GM23248 (cell line): ENCODE results near the gene ATP7B. TPM values are rescaled to one million over a fixed set of nuclear protein-coding genes. Genes with fewer than 3 reads are reported as not detected.
A peak's percentile ranks its signal among the peaks of the same experiment; 100 is the strongest.

Experiments used
- DNase-seq: peaks from one replicate; pipeline ENCODE4 v3.0.0-alpha.2; 2015
- H2AFZ ChIP-seq: fragments of 200-600 bp; sonication (generic); 2 replicates; pipeline ENCODE4 v1.6.1; 2016; ENCODE audit warnings: antibody characterized with exemption
- H3F3A ChIP-seq: fragments of 200-600 bp; sonication (generic); 2 replicates; pipeline ENCODE4 v1.6.1; 2016; ENCODE audit warnings: mild to moderate bottlenecking, antibody characterized with exemption, mixed run types; ENCODE audit not compliant: insufficient read depth
- H3K27ac ChIP-seq: fragments of 200-600 bp; sonication (generic); 2 replicates; pipeline ENCODE4 v1.5.1; 2016; ENCODE audit warnings: mild to moderate bottlenecking
- H3K27me3 ChIP-seq: fragments of 200-600 bp; sonication (generic); replicated peaks from 2 replicates; pipeline ENCODE4 v1.6.1; 2016; ENCODE audit warnings: mild to moderate bottlenecking; ENCODE audit not compliant: insufficient read depth
- H3K36me3 ChIP-seq: fragments of 200-600 bp; sonication (generic); 2 replicates; pipeline ENCODE4 v1.6.1; 2016; ENCODE audit warnings: low read depth, mild to moderate bottlenecking
- H3K4me1 ChIP-seq: fragments of 200-600 bp; sonication (generic); 2 replicates; pipeline ENCODE4 v1.6.1; 2016; ENCODE audit warnings: mild to moderate bottlenecking; ENCODE audit not compliant: insufficient read depth
- H3K4me2 ChIP-seq: fragments of 200-600 bp; sonication (generic); one replicate; pipeline ENCODE4 v1.6.1; 2016; ENCODE audit warnings: mild to moderate bottlenecking; ENCODE audit not compliant: unreplicated experiment
- H3K4me3 ChIP-seq: fragments of 200-600 bp; sonication (generic); 2 replicates; pipeline ENCODE4 v1.5.1; 2016; ENCODE audit warnings: mild to moderate bottlenecking
- H3K79me2 ChIP-seq: fragments of 200-600 bp; sonication (generic); 2 replicates; pipeline ENCODE4 v1.6.1; 2016; ENCODE audit warnings: mild to moderate bottlenecking; ENCODE audit not compliant: insufficient read depth
- H3K9ac ChIP-seq: fragments of 200-600 bp; sonication (generic); 2 replicates; pipeline ENCODE4 v1.6.1; 2016; ENCODE audit warnings: mild to moderate bottlenecking
- H3K9me2 ChIP-seq: fragments of 200-600 bp; sonication (generic); 2 replicates; pipeline ENCODE4 v1.6.1; 2016; ENCODE audit warnings: mixed run types, mild to moderate bottlenecking, moderate library complexity; ENCODE audit not compliant: insufficient read depth
- H3K9me3 ChIP-seq: fragments of 200-600 bp; sonication (generic); one replicate; pipeline ENCODE4 v1.6.1; 2017; ENCODE audit warnings: low read depth
- H4K20me1 ChIP-seq: fragments of 200-600 bp; sonication (generic); 2 replicates; pipeline ENCODE4 v1.6.0; 2016; ENCODE audit not compliant: insufficient read depth
- EZH2 ChIP-seq: fragments of 200-600 bp; sonication (generic); IDR thresholded peaks from 2 replicates; pipeline ENCODE4 v1.6.1; 2018; ENCODE audit warnings: antibody characterized with exemption, mild to moderate bottlenecking; ENCODE audit not compliant: insufficient read depth, poor library complexity, severe bottlenecking
- EZH2phosphoT487 ChIP-seq: fragments of 200-600 bp; sonication (generic); IDR thresholded peaks from 2 replicates; pipeline ENCODE4 v1.6.1; 2018; ENCODE audit warnings: antibody characterized with exemption, moderate library complexity, mild to moderate bottlenecking, low read depth; ENCODE audit not compliant: insufficient read depth
- WGBS, 2 experiments: methylation state at CpG; one replicate each; pipeline ENCODE4 v1.1.6; 2015 to 2017; ENCODE audit warnings: low lambda C conversion rate in 2 of 2, low coverage in 1 of 2; ENCODE audit errors: missing lambda C conversion rate in 2 of 2; 5-methylcytosine and 5-hydroxymethylcytosine counted together
- in situ Hi-C: fragments of 300-500 bp; cut with MboI; formaldehyde crosslinking; loops from 2 replicates; pipeline ENCODE4 v1.15.0; 2020
- polyA plus RNA-seq: library from polyadenylated mRNA; unstranded; fragments of >200 nt; fragmentation: Nextera tagmentation; extraction: Ambion mirVana; gene quantifications from 2 replicates; pipeline ENCODE4 v1.2.1, GENCODE V29; 2016
- total RNA-seq: library from RNA; depleted of rRNA; stranded (reverse); fragments of >200 nt; shearing (Covaris generic); gene quantifications from 2 replicates; pipeline ENCODE4 v1.2.3, GENCODE V29; 2014

The ATP7B gene
- total and polyA plus RNA-seq, 2 experiments from 2014 or later: 0.10 to 0.32 TPM

DNA sequence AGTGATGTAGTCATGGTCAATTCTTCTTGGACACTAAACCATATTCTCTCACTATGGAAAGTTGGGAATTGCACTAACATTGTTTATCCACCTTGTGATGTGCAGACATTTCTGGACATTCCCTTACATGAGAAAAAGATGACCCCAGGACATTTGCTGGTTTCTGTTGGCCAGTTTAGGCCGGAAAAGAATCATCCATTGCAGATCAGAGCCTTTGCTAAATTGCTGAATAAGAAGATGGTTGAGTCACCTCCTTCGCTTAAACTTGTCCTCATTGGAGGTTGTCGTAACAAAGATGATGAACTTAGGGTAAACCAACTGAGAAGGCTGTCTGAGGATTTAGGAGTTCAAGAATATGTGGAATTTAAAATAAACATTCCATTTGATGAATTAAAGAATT lies 13.2 kb upstream of the ATP7B start, which contains the start of gene UTP14C:
Gene UTP14C (plus strand): TSS at position 211 of the 400 bp plus-strand sequence. CDS start 4,114 bp downstream, outside the sequence.
- H3K36me3 ChIP-seq: peaks cover 36% of the 10 kb centered on the region
- peaks cover 10% of the 10 kb centered on the region; the same call in 1 of the 2 replicates for H3K79me2 ChIP-seq
- no peaks in the 10 kb centered on the region for H3K9me3 ChIP-seq
- no peak within 1 kb of the TSS for H2AFZ ChIP-seq
- no peak for DNase-seq
- WGBS, 2 experiments: 99% methylated on average over 3 of the region's 3 CpGs
- H3K9ac ChIP-seq: no peak within 1 kb of the TSS
- no peak within 1 kb of the TSS for H3K4me3 ChIP-seq
- no peaks in the 10 kb centered on the region for H3K9me2 ChIP-seq
- H3K27ac ChIP-seq: no peak within 1 kb of the TSS
- H3F3A ChIP-seq: no peaks in the 10 kb centered on the region
- TF ChIP-seq EZH2: no peak
- H3K4me2 ChIP-seq: no peak within 1 kb of the TSS
- no peaks in the 10 kb centered on the region for H3K4me1 ChIP-seq
- H3K27me3 ChIP-seq: no peaks in the 10 kb centered on the region
- in situ Hi-C loops: no loop called here
- H4K20me1 ChIP-seq: no peaks in the 10 kb centered on the region

DNA sequence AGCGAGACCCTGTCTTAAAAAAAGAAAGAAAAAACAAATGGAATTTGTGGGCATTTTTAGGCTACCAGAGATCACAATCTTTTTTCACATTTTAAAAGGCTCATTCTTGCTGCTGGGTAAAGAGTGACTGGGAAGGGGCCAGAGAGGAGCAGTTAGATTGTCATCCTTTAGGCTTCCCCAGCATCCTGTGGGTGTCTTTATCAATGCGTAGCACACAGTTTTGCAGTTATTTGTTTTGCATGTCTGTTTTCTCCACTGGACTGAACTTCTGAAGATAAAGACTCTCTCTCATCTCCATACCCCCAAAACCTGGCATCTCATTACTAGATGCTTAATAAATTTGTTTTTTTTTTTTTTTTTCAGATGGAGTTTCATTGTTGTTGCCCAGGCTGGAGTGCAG lies 11.1 kb upstream of the ATP7B start:
- H3F3A ChIP-seq: no peaks in the 10 kb centered on the region
- no peak overlapping the region for H3K27ac ChIP-seq
- peaks cover 26% of the 10 kb centered on the region for H3K79me2 ChIP-seq
- no peak for DNase-seq
- no peaks in the 10 kb centered on the region for H3K9me3 ChIP-seq
- no peak overlapping the region for H3K9ac ChIP-seq
- TF ChIP-seq EZH2: no peak
- TF ChIP-seq EZH2phosphoT487: no peak
- no peaks in the 10 kb centered on the region for H3K4me1 ChIP-seq
- no peak overlapping the region for H2AFZ ChIP-seq
- no peak overlapping the region for H3K4me3 ChIP-seq
- in situ Hi-C loops: no loop called here
- no peaks in the 10 kb centered on the region for H4K20me1 ChIP-seq
- H3K27me3 ChIP-seq: no peaks in the 10 kb centered on the region
- H3K36me3 ChIP-seq: peaks cover 33% of the 10 kb centered on the region
- no peaks in the 10 kb centered on the region for H3K9me2 ChIP-seq
- 95 to 100% methylated on average over 2 of the region's 2 CpGs for WGBS, 2 experiments
- H3K4me2 ChIP-seq: no peak overlapping the region

DNA sequence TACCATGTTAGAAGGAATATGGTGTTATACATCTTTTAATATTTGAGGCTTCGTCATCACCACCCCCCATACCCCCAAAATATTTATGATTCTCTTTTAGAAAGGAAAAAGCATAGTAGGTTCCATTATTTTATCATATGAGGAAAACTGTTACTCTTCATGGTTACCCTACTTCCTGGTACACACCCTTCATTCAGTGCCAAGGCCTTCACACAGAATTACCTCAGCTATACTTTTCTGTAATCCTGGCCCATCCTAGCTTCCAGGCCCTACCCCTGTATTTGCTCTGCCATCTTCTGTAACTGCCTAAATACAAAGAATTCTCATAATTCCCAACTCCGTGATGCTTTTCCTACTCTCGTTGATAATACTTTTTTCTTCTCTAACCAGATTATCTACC lies 8.9 kb upstream of the ATP7B start:
- H3F3A ChIP-seq: no peaks in the 10 kb centered on the region
- no peaks in the 10 kb centered on the region for H3K9me3 ChIP-seq
- H3K4me2 ChIP-seq: no peak overlapping the region
- H3K4me1 ChIP-seq: no peaks in the 10 kb centered on the region
- peaks cover 36% of the 10 kb centered on the region for H3K79me2 ChIP-seq
- no peaks in the 10 kb centered on the region for H3K9me2 ChIP-seq
- H4K20me1 ChIP-seq: no peaks in the 10 kb centered on the region
- WGBS, 2 experiments: 96 to 97% methylated on average over 3 of the region's 3 CpGs
- DNase-seq: no peak
- no peaks in the 10 kb centered on the region for H3K27me3 ChIP-seq
- H3K9ac ChIP-seq: no peak overlapping the region
- TF ChIP-seq EZH2 (no peak), EZH2phosphoT487 (no peak)
- no peak overlapping the region for H3K4me3 ChIP-seq
- peaks cover 30% of the 10 kb centered on the region for H3K36me3 ChIP-seq
- H3K27ac ChIP-seq: no peak overlapping the region
- in situ Hi-C loops: no loop called here
- no peak overlapping the region for H2AFZ ChIP-seq

DNA sequence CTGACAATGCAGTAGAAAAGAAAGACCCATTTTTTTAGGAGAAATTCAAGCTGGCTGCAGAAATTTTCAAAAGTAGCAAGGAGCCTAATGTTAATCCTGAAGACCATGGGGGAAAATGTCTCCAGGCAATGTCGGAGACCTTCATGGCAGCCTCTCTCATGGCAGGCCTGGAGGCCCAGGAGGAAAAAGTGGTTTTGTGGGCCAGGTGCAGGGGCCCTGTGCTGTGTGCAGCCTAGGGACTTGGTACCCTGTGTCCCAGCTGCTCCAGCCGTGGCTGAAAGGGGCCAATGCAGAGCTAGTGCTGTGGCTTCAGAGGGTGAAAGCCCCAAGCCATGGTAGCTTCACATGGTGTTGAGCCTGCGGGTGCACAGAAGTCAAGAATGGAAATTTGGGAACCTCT lies 5.0 kb upstream of the ATP7B start:
- Histone ChIP-seq H4K20me1 (no peaks in the 10 kb centered on the region), H3K9ac (no peak overlapping the region), H3K4me3 (no peak overlapping the region), H3K27ac (no peak overlapping the region), H2AFZ (no peak overlapping the region), H3K4me1 (peaks cover 9% of the 10 kb centered on the region), H3F3A (no peaks in the 10 kb centered on the region), H3K4me2 (no peak overlapping the region), H3K79me2 (peaks cover 66% of the 10 kb centered on the region), H3K36me3 (peaks cover 13% of the 10 kb centered on the region), H3K27me3 (no peaks in the 10 kb centered on the region), H3K9me2 (no peaks in the 10 kb centered on the region), H3K9me3 (no peaks in the 10 kb centered on the region)
- TF ChIP-seq EZH2phosphoT487 (no peak), EZH2 (no peak)
- in situ Hi-C loops: no loop called here
- no peak for DNase-seq
- 79 to 85% methylated on average over 3 of the region's 3 CpGs for WGBS, 2 experiments

DNA sequence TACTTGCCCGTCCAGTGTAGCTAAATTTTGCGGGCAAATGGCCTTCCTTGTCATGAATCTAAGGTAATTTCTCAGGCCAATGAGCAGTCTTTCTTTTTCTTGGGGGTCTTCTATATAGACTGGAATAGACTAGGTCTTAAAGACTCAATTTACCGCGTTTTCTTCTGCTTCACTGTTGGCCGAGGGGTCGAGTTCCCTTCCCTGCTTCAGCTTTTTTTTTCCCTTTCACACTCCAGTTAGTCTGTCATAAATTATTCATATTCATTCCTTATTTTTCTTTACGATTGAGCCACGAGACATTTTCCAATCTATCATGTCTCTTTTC lies 1.2 kb upstream of the ATP7B start:
- Histone ChIP-seq H3K36me3 (no peaks in the 10 kb centered on the region), H3K4me1 (peaks cover 9% of the 10 kb centered on the region), H3F3A (no peaks in the 10 kb centered on the region), H4K20me1 (no peaks in the 10 kb centered on the region), H3K9me3 (no peaks in the 10 kb centered on the region), H3K27ac (peak overlapping the region; percentile 64), H3K4me2 (peak overlapping the region; percentile 90), H3K79me2 (peaks cover 51% of the 10 kb centered on the region), H2AFZ (peak overlapping the region; percentile 89), H3K4me3 (peak overlapping the region; percentile 94), H3K9me2 (no peaks in the 10 kb centered on the region), H3K9ac (peak overlapping the region; percentile 95), H3K27me3 (peaks cover 22% of the 10 kb centered on the region)
- no peak for TF ChIP-seq EZH2phosphoT487
- no peak for TF ChIP-seq EZH2
- in situ Hi-C loops: no loop called here
- WGBS, 2 experiments: 0 to 1% methylated on average over 8 of the region's 8 CpGs
- DNase-seq: no peak
